ENCODE results near the gene CDH22.

Gene CDH22

DNA sequence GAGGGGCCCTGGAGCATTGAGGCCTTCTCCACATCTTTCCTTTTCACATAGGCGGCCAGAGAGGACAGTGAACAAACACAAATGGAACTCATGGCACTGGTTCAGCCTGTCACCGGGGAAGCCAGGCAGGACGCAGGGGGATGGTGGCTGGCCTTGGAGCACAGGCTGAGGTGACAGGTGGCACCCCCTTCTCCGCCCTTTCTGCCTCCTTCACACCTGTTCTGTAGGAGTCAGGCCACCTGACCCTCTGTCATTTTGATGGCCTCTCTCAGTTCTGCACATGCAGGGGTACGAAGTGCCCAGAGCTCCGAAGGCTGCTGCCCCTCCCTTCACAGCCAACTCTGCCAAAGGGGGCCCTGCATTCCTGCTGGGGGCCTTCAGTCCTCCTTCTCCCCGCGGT lies 129.4 kb downstream of the CDH22 start:
- H3K9ac ChIP-seq (ENCODE audit: low read length): no peak overlapping the region
- no peaks in the 10 kb centered on the region for H3K9me3 ChIP-seq (ENCODE audit: insufficient read depth, low read length)
- H3K4me2 ChIP-seq (ENCODE audit: low read length): no peak overlapping the region
- no peaks in the 10 kb centered on the region for H3K79me2 ChIP-seq (ENCODE audit: low read length)
- no peaks in the 10 kb centered on the region for H3K36me3 ChIP-seq (replicated peaks; ENCODE audit: low read depth, low read length)
- no peaks in the 10 kb centered on the region for H3K4me1 ChIP-seq (ENCODE audit: low read length)
- TF ChIP-seq, protein P1, sequence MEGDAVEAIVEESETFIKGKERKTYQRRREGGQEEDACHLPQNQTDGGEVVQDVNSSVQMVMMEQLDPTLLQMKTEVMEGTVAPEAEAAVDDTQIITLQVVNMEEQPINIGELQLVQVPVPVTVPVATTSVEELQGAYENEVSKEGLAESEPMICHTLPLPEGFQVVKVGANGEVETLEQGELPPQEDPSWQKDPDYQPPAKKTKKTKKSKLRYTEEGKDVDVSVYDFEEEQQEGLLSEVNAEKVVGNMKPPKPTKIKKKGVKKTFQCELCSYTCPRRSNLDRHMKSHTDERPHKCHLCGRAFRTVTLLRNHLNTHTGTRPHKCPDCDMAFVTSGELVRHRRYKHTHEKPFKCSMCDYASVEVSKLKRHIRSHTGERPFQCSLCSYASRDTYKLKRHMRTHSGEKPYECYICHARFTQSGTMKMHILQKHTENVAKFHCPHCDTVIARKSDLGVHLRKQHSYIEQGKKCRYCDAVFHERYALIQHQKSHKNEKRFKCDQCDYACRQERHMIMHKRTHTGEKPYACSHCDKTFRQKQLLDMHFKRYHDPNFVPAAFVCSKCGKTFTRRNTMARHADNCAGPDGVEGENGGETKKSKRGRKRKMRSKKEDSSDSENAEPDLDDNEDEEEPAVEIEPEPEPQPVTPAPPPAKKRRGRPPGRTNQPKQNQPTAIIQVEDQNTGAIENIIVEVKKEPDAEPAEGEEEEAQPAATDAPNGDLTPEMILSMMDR (IDR thresholded peaks at IDR 0.05; ENCODE audit: low read depth, low read length): no peak
- no peak for TF ChIP-seq EZH2phosphoT487 (IDR thresholded peaks at IDR 0.05; ENCODE audit: low read depth)
- H3K27me3 ChIP-seq (ENCODE audit: low read depth, low read length): peaks cover 58% of the 10 kb centered on the region
- no peaks in the 10 kb centered on the region for H4K20me1 ChIP-seq (ENCODE audit: insufficient read depth, low read length)
- H3K27ac ChIP-seq (ENCODE audit: low read length): no peak overlapping the region
- no peak overlapping the region for H3K4me3 ChIP-seq (ENCODE audit: low read length)
- H2AFZ ChIP-seq (ENCODE audit: low read depth, low read length): no peak overlapping the region

DNA sequence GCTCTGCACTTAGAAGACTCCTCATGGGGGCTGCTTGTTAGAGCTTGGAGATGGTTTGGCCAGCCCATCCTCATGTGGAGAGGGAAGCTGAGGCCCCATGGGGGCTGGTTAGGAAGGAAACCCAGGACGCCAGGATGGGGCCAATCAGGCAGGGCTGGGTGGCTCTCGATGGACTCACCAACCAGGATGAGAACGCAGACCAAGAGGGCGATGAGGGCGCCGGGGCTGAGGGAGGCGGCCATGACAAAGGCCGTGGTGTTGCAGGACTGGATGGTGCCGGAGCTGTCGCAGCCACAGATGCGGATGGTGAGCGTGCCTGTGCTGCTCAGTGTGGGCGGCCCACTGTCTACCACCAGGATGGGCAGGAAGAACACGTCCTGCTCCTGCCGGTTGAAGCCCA lies 130.5 kb downstream of the CDH22 start:
- H3K79me2 ChIP-seq (ENCODE audit: low read length): no peaks in the 10 kb centered on the region
- peaks cover 69% of the 10 kb centered on the region for H3K27me3 ChIP-seq (ENCODE audit: low read depth, low read length)
- no peak for TF ChIP-seq EZH2phosphoT487 (IDR thresholded peaks at IDR 0.05; ENCODE audit: low read depth)
- TF ChIP-seq, protein P1 (IDR thresholded peaks at IDR 0.05; ENCODE audit: low read depth, low read length): no peak

DNA sequence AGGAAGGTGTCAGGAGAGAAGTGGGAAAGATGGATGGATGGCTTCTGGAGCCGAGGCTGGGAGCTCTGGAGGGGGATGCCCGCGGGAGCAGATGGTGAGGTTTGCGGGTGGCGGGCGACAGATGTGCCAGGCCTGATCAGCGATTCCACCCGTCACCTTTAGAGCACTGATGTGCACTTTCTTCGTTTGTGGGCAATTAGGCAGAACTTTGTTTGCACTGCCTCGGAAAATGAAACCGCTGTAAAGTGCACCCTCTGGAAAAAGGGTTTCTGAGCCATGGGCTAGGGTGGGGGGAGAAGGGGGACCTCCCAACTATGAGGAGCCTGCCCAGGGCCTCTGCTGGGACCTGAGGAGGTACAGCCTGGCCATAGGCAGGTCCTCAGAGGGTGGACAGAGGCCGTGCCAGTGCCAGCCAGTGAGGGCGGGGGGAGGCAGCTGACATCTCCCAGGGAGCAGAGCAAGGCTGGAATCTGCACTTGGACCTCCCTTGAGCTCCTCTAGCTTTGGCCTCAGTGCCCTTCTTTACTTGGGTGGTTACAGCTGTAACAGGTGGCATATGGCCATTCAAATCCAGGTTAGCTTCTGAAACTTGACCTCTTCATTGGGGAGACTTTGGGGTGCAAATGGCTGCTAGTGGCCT lies 131.4 kb downstream of the CDH22 start:
- Histone ChIP-seq H3K4me3 (ENCODE audit: low read length) (no peak overlapping the region), H3K4me2 (ENCODE audit: low read length) (no peak overlapping the region), H3K27ac (ENCODE audit: low read length) (no peak overlapping the region), H3K4me1 (ENCODE audit: low read length) (no peaks in the 10 kb centered on the region), H4K20me1 (ENCODE audit: insufficient read depth, low read length) (no peaks in the 10 kb centered on the region), H2AFZ (ENCODE audit: low read depth, low read length) (no peak overlapping the region), H3K9me3 (ENCODE audit: insufficient read depth, low read length) (no peaks in the 10 kb centered on the region), H3K27me3 (ENCODE audit: low read depth, low read length) (peaks cover 71% of the 10 kb centered on the region), H3K79me2 (ENCODE audit: low read length) (no peaks in the 10 kb centered on the region), H3K36me3 (replicated peaks; ENCODE audit: low read depth, low read length) (no peaks in the 10 kb centered on the region), H3K9ac (ENCODE audit: low read length) (no peak overlapping the region)
- TF ChIP-seq, protein P1 (IDR thresholded peaks at IDR 0.05; ENCODE audit: low read depth, low read length): no peak

More for the DNA sequence above, 130.5 kb downstream of the CDH22 start:
- Histone ChIP-seq H2AFZ (ENCODE audit: low read depth, low read length) (no peak overlapping the region), H4K20me1 (ENCODE audit: insufficient read depth, low read length) (no peaks in the 10 kb centered on the region), H3K9me3 (ENCODE audit: insufficient read depth, low read length) (no peaks in the 10 kb centered on the region), H3K4me3 (ENCODE audit: low read length) (no peak overlapping the region), H3K4me2 (ENCODE audit: low read length) (no peak overlapping the region), H3K9ac (ENCODE audit: low read length) (no peak overlapping the region), H3K27ac (ENCODE audit: low read length) (no peak overlapping the region), H3K36me3 (replicated peaks; ENCODE audit: low read depth, low read length) (no peaks in the 10 kb centered on the region), H3K4me1 (ENCODE audit: low read length) (no peaks in the 10 kb centered on the region)

DNA sequence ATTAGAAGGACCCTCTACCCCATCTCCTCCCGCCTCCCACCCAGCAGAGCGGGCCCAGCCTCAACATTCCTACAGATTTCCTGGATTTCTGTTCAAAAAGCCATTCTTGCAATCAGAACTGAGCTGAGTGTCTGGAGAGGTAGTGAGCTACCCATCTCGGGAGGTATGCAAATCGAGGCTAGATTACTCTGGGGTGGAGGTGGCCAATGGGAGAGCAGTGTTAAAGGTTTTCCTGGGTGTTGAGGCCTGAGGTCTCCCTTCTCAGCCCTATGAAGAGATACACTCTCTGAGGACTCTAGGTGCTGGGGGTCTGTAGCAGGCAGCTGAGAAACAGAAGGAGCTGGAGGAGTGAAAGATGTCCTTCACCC lies 133.2 kb downstream of the CDH22 start:
- Histone ChIP-seq H3K4me3 (ENCODE audit: low read length) (no peak overlapping the region), H3K27ac (ENCODE audit: low read length) (no peak overlapping the region)
- TF ChIP-seq, protein P1 (IDR thresholded peaks at IDR 0.05; ENCODE audit: low read depth, low read length): no peak
- TF ChIP-seq EZH2phosphoT487 (IDR thresholded peaks at IDR 0.05; ENCODE audit: low read depth): no peak

More for the DNA sequence above, 133.2 kb downstream of the CDH22 start:
- Histone ChIP-seq H3K79me2 (ENCODE audit: low read length) (no peaks in the 10 kb centered on the region), H3K4me2 (ENCODE audit: low read length) (no peak overlapping the region), H3K27me3 (ENCODE audit: low read depth, low read length) (peaks cover 70% of the 10 kb centered on the region), H3K36me3 (replicated peaks; ENCODE audit: low read depth, low read length) (no peaks in the 10 kb centered on the region), H4K20me1 (ENCODE audit: insufficient read depth, low read length) (no peaks in the 10 kb centered on the region), H3K9me3 (ENCODE audit: insufficient read depth, low read length) (no peaks in the 10 kb centered on the region), H2AFZ (ENCODE audit: low read depth, low read length) (no peak overlapping the region), H3K9ac (ENCODE audit: low read length) (no peak overlapping the region), H3K4me1 (ENCODE audit: low read length) (no peaks in the 10 kb centered on the region)
